NCI-H1694 (cell line): ENCODE measurements around the gene CSMD2.

Source experiments
- DNase-seq: peaks from one replicate; lab custom pipeline; 2025; lab: John Stamatoyannopoulos, UW

Gene CSMD2

DNA sequence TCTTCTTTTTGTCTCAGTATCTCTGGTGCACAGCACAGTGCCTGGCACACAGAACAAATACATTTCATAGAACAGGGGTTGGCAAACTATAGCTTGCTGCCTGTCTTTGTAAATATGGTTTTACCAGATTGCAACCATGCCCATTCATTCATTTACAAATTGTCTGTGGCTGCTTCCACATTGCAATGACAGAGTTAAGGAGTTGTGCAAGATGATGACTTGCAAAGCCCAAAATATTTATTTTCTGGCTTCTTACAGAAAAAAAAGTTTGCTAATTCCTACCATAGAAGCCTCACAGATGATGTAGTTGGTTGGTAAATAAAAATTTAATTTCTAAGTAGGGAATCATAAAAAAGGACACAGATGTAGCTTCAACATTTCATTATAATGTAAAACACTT lies 312.3 kb downstream of the CSMD2 start:
- DNase-seq = no peak

DNA sequence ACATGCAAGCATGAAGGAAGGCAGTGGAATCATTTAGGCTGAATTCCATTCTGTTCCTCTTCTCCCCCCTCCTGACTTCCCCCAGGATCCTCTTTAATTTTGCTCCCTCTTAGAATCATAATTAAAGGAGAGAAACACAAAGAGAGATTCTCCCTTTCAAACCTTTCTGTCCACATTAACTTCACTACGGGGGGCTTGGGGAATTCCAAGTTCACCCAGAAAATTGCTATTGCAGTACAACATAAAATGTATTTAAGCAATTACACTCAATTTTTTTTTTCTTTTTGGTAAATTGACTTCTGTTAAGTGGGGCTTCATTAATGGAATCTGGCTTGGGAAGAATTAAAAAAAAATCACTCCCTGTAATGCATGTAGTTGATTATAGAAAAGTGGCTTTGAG lies 314.5 kb downstream of the CSMD2 start:
- no peak for DNase-seq

DNA sequence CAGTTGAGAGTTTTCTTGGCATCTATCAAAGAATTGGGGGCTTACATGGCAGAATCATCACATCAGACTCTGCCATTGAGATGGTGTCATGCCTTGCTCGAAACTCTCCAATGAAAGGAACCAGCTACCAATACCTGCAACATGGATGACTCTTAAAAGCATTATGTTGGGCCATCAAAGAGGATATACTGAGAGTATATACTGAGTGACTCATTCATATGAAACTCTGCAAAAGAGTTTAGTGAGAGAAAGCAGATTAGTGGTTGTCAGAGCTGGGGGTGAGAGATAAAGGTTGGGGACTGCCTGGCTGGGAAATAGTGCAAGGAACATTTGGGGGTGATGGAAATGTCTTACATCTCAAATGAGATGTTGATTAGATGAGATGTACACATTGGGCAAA lies 315.8 kb downstream of the CSMD2 start:
- no peak for DNase-seq

DNA sequence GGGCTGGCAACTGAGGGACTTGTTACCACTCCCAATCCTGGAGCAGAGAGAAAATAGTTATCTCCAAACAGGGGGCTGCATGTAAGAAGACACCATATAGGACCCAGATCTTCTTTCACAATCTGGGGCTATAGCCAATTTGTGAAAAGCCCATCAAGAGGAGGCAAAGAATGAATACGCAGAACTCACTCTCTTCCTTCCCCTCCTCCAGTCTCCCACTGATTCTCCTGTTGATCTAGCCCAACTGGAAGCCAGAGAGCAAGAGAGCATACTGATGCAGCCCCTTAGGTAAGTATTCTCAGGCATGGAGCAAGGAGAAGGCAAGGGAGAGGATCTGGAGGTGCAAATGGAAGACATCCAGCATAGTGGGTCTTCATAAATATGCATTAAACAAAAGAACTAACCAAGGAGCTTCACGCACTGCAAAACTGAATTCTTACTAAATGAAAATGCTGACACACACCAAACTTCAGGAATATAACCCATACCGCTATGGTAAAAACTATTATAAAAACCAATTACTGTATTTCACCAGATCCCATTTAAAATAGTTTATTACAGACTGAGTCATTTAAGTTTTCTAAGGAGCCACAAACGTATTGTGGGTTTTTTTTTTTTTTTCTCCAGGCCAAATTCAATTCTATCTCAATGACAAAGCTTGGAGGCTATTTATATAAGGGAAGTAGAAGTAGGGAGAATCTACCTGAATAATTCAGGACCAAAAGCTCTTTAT lies 316.7 kb downstream of the CSMD2 start:
- no peak for DNase-seq

DNA sequence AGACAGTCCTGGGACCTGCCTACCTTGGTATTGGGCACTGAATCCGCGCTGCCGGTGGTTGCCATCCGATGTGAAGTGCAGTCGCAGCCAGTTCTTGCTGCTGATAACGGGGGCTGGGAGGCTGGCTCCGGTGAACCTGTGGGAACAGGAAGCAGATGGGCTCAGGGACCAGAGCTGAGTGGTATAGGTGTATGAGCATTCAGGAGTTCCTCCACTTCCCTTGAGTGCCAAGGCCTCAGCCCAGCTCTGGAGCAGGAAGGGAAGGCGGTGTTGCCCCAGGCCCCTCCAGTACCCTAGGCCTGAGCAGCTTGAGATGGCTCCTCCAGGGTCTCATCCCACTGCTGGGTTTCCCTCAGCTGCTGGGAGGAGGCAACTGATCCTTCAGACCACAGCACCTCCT lies 318.2 kb downstream of the CSMD2 start:
- no peak for DNase-seq

DNA sequence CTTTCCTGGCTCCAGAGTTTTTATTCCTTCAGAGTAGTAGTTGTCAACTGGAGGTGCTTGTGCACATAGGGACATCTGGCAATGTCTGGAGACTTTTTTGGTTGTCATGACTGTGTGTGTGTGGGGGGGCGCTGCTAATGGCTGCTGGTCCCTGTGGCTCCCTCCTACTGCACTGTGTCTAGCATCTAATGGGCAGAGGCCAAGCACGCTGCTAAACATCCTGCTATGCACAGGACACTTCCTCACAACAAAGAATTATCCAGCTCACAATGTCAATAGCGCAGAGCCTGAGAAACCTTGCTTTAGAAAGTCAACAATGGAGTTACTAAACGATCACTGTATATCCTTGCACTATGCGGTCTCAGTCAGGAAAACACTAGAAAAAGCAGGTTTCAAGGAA lies 320.9 kb downstream of the CSMD2 start:
- DNase-seq = no peak

DNA sequence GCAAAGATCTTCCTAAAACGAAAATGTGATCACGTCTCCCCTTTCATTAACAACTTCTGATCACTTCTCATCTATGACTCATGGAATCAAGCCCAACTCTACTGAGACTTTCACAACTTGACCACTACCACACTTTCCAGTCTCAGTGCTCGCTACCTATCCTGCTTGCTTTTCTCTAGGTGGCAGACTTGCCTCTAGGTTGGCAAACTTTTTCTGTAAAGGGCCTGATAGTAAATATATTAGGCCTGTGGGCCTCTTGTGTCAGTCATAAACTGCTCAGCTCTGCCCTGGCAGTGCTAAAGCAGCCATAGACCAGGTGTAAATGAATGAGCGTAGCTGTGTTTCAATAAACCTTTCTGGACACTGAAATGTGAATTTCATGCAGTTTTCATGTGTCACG lies 322.7 kb downstream of the CSMD2 start:
- DNase-seq = no peak

DNA sequence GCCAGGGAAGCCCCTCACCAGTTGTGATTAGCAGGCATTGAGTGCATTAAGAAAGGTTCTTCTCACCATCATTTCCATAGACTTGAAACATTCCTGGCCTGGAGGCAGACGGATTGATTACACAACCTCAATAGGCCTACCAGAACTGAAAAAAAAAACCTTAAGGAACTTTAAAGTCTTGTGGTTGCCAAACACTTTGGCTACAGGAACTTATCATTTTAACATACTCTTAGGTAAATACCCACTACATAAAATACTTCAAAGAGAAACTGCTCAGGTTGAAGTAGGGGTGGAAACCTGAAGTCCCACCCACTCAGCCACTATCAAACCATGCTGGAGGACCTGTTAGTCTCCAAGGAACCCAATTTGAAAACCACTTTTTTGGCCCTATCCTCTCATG lies 323.5 kb downstream of the CSMD2 start:
- DNase-seq = no peak

DNA sequence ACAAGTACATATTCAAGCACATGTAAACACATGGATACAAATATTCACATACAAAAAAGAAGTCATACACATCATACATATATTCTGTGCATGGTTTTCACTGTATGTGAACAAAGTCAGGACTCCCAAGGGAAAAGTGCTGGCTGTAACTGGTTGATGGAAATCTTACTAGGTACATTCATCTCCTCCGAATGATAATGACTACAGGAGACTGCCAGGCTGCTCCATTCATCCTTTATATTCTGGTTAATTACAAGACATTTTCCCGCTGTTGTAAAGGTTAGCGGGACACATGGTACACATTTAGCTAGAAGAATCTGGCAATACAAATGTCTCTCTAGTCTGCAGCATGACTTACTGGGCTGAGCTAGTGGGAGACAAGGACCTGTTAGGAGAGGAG lies 327.4 kb downstream of the CSMD2 start:
- DNase-seq = no peak

DNA sequence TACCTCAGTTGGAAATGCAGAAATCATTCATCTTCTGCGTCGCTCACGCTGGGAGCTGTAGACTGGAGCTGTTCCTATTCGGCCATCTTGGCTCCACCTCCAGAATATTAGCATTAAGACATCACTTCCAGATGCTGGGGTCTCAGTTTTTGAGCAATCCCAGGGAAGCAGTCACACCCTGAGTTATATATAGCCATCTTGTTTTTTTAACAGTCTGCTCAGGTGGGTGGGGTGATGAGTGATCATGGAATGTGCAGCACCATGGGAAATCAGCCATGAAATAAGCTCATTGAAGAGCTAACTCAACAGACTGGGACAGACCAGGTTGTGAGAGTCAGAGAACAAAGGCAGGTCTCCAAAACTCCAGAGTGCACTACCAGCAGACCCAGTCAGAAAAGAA lies 328.1 kb downstream of the CSMD2 start:
- no peak for DNase-seq

DNA sequence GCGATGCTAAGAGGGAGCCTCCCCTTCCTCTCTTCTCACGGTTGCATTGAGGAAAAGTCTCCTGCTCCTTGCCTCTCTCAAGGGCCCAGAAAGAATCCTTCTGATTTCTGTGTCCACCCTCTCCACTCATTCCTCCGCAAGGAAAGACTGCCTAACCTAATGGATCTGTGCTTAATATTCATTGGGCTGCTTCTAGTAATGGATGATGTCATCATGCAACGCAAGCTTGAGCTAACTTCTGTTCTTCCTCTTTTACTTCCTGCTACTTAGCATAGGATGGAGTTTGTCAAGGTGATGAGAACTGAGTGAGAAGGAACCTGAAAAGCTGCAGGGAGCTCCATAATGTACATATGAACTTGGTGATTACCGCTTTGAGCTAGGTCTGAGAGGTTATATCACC lies 336.4 kb downstream of the CSMD2 start:
- DNase-seq = no peak

DNA sequence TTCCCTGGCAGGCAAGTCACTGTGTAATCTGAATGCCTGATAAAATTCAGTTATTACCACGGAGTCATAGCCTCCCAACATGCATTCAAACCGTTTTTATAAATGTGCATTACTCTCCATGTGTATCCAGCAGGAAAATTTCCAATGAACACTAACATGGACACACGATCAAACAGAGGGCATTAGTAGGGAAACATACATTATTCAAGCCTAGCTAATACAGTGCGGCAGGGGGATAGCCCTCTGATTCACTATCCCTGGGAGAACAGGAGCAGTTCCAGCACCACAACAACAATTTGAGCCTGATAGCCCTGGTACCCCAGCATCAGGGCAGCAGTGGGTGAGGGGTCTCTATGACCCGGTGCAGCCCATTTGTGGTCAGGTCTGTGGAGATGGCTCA lies 337.0 kb downstream of the CSMD2 start:
- DNase-seq = no peak

DNA sequence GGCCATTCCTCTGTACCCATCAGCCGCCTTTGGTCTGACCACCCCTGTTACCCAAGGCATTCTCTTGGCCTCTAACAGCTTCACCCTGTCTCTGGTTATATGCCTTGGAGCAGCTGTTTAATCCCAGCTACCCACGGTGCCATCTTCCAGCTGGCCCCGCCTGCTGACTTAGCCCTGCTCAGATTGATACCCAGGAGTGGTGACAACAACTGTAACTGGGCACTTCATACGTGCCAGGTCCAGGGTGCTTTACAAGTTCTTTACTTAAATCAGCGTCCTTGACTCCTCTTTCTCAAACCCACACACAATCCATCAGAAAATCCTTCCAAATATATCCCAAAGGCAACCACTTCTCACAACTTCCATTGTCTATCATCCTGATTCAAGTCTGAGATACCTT lies 338.3 kb downstream of the CSMD2 start:
- no peak for DNase-seq

DNA sequence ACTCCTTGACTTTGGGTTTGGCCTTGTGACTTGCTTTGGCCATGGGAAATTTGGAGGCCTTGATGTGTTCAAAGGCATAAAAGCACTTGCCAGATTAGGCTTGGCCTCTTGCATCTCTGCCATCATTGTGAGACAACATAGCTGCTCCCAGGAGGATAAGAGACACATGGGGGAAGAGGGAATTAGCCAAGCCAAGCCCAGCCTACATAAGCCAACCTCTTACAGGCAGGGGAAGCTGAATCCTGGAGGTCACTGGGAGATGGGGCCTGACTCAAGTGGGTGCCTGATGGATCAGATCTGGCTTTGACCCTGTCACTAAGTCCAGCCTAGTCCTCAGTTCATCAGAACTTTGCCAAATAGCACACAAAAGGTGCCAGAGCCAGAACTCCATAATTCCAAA lies 338.7 kb downstream of the CSMD2 start:
- DNase-seq = no peak

DNA sequence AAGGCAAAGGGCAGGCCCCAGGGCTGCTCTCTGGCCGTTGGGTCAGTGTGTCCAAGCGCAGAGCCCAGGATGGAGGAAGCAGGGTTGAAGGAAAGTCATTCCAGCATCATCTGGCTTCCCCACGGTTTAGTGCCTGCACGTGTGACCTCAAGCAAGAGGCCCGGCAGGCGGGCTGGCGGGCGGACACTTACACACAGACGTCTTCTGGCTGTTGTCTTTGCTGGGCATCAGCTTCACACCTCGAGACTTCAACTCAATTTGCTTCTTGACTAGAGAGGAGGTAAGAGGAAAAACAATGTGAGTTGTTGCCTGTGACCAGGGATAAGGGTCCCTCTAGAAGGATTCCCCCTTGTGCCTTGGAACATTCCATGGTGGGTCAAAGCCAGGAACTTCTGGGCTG lies 339.5 kb downstream of the CSMD2 start:
- no peak for DNase-seq

DNA sequence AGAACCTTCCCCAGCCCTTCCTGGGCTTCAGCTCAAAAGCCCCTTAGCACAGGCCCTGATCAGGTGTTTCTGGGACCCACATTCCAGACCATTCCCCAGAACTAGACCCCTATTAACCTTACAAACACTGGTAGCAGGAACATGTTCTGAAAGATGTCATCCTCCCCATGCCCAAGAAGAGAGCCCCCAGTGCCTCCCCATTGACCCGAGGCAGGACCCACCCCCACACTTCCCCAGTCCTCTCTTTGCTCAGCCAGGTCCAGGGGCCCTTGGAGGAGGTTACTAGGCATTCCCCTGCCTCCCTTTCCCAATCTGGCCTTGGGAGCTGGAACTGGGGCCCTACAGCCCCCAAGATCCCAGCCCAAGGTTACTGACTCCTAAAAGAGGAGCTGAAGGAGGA lies 340.1 kb downstream of the CSMD2 start:
- no peak for DNase-seq

DNA sequence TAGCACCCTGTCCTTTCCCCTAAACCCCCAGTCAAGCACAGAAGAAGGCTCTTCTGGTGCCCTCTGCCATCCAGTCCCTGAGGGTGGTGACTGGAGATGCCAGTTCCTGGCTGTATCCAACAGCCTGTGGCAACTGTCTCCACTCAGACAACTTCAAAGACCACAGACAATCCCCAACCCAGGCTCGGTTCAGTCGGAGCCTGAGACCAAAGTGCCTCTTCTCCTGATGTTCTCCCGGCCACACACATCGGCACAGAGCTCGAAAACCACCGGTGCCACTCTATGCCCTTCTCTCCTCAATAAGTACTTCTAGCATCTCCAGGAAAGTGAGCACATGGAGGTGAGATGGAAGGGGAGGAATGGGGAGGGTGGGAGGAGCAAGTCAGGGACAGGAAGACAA lies 340.7 kb downstream of the CSMD2 start:
- DNase-seq = no peak

DNA sequence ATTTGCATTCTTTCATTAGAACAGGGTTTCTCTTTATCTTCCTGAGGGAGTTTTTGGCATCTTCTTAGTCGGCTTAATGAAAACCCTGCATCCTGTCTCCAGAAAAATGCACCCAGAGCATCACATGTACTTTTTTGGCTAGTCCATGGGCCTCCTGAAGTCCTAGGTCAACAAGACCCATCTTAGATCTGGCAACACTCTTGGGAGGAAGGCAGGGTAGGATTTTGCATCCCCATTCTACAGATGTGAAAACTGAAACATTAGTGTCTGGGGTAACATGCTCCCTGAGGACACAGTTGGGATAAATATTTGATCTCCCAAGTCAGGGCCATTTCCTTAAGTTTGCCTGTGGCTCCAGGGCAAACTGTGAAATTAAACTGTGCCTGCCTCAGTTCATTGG lies 341.2 kb downstream of the CSMD2 start:
- no peak for DNase-seq

DNA sequence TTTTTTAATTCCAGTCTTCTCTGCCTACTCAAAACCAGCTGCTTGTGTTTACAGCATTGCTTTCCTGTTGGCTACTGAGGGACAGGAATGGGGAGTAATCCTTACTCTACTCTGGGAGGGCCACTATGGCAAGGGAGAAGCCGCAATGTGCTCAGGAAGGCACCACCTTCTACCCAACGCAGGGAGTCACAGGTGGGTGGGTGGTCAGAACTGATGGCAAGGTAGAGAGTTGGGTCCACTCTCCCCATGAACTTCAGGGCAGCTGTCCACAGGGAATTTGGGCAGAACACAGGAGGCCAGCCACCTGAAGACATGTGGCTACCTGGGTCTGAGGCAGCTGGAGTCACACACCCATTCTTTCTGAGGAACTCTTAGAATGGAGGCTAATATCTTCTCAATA lies 341.6 kb downstream of the CSMD2 start:
- no peak for DNase-seq

DNA sequence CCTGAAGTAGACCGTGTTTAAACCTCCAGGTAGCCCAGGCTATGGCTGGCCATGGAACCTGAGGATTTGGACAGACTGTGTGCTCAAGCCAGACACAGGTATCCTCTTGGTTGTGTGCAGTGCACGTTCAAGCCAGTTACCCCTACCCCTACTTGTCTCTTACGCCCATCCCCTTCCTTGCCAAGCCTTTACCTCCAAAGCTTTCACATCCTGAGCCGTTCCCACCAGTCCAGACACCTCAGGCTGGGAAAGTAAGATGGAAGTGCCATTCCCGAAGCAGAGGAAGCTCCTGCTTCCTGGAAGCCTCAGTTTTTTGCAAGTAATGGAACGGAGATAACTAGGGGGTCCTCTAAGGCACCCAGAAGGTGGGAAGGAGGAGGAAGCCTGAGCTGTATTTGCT lies 342.6 kb downstream of the CSMD2 start:
- no peak for DNase-seq

DNA sequence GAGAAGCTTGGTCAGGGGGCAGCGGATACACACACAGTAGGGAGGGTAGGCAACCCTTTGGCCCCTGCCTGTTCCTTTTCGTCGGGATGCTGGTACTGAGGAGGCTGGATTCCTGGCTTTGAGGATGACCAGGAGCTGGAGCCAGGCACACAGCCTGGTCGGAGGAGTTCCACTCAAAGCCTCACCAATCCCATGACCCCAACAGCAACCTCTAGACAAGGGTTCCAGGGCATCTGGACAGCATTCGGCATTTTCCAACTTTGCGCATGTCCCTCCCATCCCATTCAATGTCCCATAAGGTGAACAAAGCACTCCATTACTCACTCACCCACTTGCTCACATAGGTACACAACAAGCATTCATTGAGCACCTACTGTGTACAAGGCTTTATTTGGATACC lies 343.7 kb downstream of the CSMD2 start:
- no peak for DNase-seq

DNA sequence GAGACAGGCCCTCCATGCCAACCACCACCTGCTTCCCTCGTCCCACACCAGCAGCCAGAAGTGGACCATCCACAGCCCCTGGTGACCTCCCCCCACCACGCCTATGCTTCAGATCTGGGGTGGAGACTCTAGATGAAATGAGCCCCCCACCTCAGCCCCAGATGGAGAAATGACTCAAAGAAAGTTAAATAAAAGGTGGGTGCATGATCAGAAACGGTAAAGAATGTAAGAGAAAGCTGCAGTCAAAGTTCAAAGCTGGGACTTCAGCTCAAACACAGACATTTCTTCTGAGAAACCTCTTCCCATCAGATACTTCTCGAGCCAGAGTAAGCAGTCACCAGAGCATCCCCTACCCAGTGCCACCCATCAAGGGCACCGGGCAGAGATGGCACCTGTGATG lies 344.2 kb downstream of the CSMD2 start:
- DNase-seq = no peak

DNA sequence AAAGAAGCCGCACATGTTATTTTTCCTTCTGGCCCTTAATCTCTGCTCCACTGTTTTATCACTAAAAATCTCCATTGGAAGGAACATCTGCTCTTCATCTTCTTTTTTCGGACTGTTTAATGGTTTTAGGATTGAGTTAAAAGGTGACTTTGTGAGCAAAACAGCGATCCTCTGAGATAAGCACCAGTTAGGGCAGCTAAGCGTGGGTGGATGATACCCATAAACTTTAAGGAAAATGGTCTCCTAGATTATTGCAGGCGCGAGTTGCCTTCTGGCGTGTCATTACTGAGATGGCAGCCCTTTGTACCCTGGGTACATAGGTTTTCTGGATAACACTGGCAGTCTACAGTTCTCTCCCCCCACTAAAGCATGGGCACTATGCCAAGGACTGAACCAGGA lies 345.1 kb downstream of the CSMD2 start:
- no peak for DNase-seq

DNA sequence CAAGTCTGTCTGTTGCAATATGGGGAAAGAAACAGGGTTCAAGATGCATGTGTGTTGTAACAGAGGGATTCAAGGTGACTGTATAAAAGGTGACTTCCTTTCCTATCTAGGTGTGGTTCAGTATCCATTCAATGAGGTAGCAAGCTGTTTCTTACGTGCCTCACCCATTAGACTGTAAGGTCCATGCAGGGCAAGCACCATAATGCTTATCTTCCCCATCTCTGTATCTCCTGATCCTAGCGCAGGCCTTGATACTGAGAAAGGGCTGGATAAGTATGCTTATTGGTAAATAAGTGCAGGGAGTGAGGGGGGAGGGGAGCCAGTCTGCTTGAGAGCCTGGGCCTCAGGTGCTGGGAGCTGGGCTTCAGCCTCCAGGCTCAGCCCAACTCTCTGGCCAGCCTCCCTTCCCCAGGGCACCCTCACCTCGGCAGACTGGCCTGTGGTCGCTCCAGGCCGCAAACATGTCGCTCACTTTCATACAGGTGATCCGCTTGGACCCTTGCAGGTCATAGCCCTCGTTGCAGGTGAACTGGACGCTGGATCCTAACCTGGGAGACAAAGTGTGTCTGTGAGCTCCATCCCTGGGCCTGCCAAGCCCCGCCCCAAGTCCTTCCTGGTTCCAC lies 345.6 kb downstream of the CSMD2 start:
- no peak for DNase-seq
